Left cardiac atrium (tissue), 4 donors: ENCODE results near the gene TRA2A. TPM values are rescaled to one million over a fixed set of nuclear protein-coding genes. Genes with fewer than 3 reads are reported as not detected.
"Not testable (repeated sequence)": the region's sequence is repeated elsewhere in the genome, so short reads cannot be mapped to it uniquely, and the experiment has no call there.

Experiments
- ATAC-seq, 2 donors: fragments of 200-7000 bp; cut with Tn5 transposase; one replicate each; pipeline ENCODE4 v1.9.1; 2020; ENCODE audit warnings: mild to moderate bottlenecking in 2 of 2, moderate library complexity in 2 of 2
- DNase-seq: peaks from one replicate; pipeline ENCODE4 v3.0.0-alpha.2; 2020
- intact Hi-C, 2 donors: fragments of 100-400 bp; cut with DNase I; formaldehyde crosslinking; loops; one replicate each; pipeline versions ENCODE4 v1.14.1 to v1.15.1; 2022 to 2023
- long read RNA-seq: library from polyadenylated mRNA; unstranded; transcript quantifications from one replicate; pipeline ENCODE4 v2.0.0, GENCODE V29; 2021
- total RNA-seq, 2 donors: library from RNA; stranded (reverse); fragmentation: NEBNext Ultra II Directional; extraction: Animal tissue kit (Norgen Biotek cat#: 25700); gene quantifications; one replicate each; pipeline ENCODE4 v1.2.1, GENCODE V29; 2021
- donor health status: DM: no; HTN: yes; CAD: no.
- donor health status: DM: no; HTN: yes; CAD: no; lungs with severe emphysema.
- donor health status: DM: yes; HTN: yes; CAD: no.
- donor health status: Dilated cardiomyopathy.

The TRA2A gene
- 10 to 100 TPM; 33.1 to 39.7 TPM for total RNA-seq
- long read RNA-seq, transcript TRA2A-201 (8 exons, 1,845 nt), result major isoform, 17 of 25 reads
- long read RNA-seq, partial matches to known transcripts, result 0 of 25 reads
- long read RNA-seq, other reads (novel, unspliced or antisense), result 8 of 25 reads

DNA sequence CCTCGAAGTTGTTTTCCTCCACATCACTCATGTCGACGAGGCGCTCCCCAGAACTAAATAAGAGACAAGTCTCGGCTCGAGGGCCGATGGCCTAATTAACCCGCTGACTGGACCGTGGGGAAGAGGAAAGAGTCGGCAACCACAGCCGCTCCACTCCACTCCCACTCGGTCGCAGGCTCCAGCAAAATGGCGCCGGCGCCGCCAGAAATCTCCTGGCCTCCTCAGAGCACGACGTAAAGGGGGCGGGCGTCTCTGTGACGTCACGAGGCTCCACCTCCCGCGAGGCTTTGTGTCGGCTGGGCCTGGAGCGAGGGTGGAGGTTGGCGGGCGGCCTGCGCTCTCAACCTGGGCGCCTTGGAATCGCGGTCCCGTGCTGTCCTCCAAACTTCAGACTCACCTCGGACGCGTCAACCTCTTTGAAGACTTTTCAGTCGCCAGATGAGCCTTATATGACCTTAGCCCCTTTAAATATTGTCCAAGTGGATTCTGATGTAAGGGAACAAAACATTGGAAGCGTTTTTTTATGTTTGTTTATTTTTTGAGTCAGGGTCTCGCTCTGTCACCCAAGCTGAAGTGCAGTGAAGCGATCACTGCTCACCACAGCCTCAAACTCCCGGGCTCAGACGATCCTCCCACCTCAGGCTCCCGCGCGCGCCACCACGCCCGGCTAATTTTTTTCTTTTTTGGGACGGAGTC lies at the start of gene TRA2A:
Gene TRA2A, minus strand, starts transcription at position 188 of the 696 bp plus-strand sequence. Its CDS starts 157 bp downstream, at position 31.
- DNase-seq, result peak; percentile 98
- peak; percentile 98 to 99 for ATAC-seq
- intact Hi-C loops, result no loop called here

DNA sequence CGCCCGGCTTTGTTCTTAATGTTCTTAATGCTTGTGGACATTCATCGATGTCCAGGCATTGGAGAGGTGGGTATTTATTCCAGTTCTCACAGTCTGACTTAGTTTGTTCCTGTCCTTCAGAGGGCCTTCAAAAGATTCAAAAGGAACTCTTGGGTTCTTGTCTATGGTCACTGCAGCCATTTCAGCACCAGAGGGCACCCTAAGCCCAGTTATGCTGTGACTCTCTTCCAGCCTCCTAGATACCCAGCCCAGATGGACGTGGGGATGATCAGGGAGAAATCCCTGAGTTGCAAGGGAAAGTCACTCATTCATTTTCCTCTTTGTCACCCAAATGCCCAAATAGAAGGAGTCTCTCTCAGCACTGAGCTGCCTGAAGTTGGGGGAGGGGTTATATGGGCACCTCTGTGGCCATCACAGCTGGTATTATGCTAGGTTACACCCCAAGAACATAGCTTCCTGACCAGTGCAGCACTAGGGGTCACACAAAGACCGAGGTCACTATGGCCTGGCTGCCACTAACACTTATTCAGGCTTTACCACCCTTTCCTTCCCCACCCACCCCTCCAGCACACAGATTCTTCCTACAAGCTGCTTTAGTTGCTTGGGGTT lies 38.9 kb upstream of the TRA2A start:
- ATAC-seq, result peak; percentile 91 to 92

DNA sequence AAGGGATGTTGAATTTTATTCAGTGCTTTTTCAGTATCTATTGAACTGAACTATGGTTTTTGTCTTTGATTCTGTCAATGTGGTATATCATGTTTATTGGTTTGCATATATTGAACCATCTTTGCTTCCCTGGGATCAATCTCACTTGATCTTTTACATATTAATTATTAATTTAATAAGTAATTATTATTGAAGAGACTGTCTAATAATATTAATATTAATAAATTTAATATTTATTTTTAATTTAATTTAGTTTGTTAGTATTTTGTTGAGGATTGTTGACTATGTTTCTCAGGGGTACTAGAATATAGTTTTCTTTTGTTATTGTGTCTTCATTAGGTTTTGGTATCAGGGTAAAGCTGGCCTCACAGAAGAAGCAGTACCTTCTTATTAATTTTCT lies 26.5 kb upstream of the TRA2A start:
- ATAC-seq (no peak), DNase-seq (no peak)
- intact Hi-C loops, result no loop called here

More for the DNA sequence above, 38.9 kb upstream of the TRA2A start:
- intact Hi-C loops, result loop anchor here (5.0 to 10.0 kb wide), 2 partner anchors 142 to 1094 kb away; partner anchors contain the start of gene STK31 (in 1 of the 2)
- peak; percentile 73 for DNase-seq

DNA sequence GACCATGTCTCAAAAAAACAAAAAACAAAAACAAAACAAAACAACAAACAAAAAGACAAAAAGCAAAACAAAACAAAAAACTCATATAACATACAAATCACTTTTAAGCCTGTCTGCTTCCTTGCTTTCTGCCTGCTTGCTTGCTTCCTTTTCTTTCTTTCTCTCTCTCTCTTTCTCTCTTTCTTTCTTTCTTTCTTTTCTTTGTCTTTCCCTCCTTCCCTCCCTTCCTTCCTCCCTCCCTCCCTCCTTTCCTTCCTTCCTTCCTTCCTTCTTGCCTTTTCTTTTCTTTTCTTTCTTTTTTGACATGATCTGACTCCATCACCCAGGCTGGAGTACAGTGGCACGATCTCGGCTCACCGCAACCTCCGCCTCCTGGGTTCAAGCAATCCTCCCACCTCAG lies 15.9 kb upstream of the TRA2A start:
- no peak for ATAC-seq
- no peak for DNase-seq
- intact Hi-C loops, result no loop called here

DNA sequence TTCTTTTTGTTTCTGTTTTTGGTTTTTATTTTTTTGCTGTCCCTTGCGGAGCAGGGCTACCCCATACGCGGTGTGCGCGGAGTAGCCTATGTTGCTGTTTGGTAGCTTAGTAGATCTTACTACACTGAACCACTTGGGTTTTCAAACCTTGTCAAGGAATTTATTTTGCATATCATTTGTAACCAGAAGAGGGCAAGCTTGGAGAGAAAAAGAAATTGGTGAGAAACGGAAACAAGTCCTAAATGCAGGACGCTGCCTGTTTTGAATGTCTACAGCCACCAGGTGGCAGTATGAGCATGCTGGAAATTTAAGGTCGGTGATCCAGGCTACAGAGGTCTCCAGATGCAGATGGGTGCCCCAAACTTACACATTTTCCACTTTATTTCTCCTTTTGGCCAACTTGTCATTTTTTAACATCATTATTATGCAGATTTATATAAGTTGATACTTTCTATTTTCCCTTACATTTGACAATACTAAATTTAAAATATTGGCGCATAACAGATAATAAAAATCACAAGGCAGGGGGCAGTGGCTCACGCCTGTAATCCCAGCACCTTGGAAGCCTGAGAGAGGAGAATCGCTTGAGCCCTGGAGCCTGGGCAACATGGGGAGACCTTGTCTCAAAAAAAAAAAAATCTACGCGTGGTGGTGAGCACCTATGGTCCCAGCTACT lies 15.3 kb upstream of the TRA2A start:
- ATAC-seq (peak; percentile 87 to 91), DNase-seq (peak; percentile 63)
- intact Hi-C loops, result no loop called here

DNA sequence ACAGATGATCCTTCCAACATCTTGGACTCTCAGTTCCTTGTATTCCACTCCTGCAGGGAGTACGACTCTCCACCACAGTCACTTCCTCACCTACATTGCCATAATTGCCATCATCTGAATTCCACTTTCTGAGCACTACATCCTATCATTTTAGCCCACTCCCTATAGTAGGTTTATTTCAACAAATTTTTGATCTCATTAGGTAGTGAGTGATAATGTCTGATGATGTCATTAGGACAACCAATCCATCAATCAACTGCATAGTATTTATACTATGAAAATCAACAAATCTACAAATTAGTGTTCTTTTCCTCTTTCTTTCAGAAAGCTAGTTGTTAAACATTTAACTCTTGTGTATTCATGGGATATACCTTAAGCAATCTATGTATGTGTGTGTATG lies 13.7 kb upstream of the TRA2A start:
- intact Hi-C loops, result no loop called here
- ATAC-seq, result no peak
- DNase-seq, result no peak

DNA sequence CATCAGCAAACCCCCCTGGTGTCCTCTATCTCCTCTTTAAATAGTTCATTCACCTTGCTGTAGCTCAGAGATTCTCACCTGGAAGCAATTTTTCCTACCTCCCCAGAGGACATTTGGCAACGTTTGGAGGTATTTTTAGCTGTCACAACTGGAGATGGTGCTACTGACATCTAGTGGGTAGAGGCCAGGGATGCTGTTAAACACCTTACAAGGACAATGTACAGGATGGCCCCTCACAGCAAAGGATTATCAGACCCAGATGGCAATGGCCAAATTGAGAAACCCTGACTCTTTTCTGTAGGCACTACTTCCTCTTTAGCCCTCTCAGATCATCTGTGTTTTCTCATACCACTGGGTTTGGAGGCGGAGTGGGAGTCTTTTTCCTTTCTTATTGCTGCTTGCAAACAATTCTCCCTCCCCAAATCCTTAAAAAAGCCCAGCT lies 13.2 kb upstream of the TRA2A start:
- DNase-seq (no peak), ATAC-seq (no peak)
- intact Hi-C loops, result no loop called here

DNA sequence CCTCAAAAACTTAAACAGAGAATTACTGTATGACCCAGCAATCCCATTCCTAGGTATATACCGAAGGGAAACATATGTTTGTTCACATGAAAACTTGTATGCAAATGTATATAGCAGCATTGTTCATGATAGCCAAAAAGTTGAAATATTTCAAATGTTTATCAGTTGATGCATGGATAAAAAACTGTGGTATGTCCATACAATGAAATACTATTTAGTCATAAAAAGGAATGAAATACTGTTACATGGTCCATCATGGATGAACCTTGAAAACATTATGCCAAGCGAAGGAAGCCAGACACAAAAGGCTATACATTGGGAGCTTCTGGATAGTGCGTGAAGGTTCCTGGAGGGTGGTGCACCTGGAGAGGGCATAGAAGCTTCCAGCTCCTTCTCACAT lies 11.0 kb upstream of the TRA2A start:
- intact Hi-C loops, result no loop called here
- DNase-seq (no peak), ATAC-seq (no peak)

DNA sequence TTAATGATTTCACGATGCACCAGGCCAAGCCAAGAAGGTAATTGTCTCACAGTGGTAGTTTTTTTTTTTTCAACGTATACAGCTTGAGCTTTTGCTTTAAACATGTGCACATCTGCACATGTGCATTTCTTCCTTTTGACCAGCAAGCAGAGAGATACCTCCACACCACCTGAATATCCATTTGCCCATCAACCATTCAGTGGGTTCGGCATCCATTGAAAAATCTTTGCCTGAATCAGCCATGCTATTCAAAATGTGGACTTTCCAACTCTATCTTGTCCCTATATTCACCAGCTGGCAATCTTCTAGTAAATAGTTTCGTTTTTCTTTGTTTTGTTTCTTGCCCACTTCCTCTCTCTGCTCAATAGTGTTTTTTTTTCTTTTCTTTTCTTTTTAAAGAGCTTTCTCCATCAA lies 7.7 kb upstream of the TRA2A start:
- ATAC-seq (no peak), DNase-seq (no peak)
- intact Hi-C loops, result no loop called here

DNA sequence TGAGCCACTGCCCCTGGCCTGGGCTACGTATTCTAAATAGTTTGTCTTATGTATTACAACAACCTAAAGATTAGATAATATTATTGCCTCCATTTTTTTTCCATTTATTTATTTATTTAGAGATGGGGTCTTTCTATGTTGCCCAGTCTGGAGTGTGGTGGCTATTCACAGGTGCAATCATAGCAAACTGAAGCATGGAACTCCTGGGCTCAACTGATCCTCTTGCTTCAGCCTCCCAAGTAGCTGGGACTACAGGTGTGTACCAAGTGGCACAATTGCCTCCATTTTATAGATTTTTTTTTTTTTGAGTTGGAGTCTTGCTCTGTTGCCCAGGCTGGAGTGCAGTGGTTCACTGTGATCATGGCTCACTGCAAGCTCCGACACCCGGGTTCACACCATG lies 6.5 kb upstream of the TRA2A start:
- ATAC-seq, result no peak
- DNase-seq, result no peak
- intact Hi-C loops, result no loop called here

DNA sequence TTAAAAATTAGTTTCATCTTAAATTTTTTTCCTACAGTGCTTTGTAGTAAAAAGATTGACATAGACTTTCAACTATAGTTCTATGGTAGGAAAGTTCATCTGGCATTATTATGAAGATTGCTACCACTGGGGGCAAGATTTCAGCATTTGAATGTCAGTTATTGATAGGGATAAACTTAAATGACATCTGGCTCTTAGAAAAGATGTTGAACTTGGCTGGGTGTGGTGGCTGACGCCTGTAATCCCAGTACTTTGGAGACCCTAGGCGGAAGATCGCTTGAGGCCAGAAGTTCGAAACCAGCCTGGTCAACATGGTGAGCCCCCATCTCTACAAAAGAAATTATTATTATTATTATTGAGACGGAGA lies 1.4 kb upstream of the TRA2A start:
- DNase-seq (no peak), ATAC-seq (no peak)
- intact Hi-C loops, result no loop called here

DNA sequence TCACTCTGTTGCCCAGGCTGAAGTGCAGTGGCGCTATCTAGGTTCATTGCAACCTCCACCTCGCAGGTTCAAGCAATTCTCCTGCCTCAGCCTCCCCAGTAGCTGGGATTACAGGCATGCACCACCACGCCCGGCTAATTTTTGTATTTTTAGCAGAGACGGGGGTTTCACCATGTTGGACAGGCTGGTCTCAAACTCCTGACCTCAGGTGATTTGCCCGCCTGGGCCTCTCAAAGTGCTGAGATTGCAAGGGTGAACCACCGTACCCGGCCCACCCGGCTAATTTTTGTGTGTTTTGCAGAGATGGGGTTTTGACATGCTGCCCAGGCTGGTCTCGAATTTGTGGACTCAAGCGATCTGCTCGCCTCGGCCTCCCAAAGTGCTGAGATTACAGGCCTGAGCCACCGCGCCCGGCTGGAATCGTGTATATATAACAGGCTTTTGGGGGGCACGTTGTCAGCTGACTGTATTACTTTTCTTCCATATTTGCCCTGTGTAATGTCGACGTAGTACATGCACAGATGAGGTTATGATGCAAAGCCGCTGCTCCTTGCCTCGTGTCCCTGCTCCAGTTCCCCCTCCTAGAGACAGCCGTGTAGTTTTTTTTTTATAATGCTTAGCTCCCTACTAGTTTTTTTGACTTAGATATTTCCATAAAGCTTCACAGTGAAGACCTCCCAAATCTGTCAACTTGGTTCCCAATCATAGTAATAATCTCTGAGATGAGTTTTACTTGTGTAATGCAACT lies 883 bp upstream of the TRA2A start:
- intact Hi-C loops, result no loop called here
- peak; percentile 31 for DNase-seq
- no peak for ATAC-seq

DNA sequence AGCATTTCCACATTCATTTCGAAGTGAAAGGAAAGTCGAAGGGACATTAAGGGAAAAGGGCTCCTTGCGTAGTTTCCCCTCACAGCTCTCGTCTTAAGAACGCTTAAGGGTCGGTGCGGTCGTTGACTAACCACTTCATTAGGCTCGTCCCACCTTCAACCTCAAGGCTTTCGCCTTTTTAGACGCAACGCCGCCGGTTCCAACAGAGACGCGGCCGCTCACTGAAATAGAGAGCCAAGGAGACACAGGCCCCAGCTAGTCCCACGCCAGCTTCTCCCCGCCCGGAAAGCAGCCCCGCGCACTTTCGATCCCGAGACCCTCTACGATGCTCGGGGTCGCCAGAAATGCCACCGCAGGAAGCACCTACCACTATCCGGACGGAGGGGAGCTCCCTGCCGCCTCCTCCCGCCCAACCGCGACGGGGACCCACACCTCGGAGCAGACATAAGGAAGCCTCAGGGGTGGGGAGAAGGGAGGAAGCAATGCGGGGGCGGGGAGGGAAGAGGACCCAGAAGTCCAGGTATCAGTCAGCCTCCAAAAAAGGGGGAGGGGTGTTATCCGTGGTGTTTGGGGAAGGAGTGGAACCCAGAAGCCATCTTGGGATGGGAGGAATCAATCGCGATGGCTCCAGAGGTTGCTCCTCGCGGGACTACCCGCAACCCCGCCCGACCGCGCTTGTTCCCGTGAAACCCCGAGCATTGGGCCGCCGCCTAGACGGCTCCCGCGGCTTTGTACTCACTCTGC lies 559 bp downstream of the TRA2A start:
- ATAC-seq (peak; percentile 77 to 80), DNase-seq (no peak)
- intact Hi-C loops, result no loop called here

DNA sequence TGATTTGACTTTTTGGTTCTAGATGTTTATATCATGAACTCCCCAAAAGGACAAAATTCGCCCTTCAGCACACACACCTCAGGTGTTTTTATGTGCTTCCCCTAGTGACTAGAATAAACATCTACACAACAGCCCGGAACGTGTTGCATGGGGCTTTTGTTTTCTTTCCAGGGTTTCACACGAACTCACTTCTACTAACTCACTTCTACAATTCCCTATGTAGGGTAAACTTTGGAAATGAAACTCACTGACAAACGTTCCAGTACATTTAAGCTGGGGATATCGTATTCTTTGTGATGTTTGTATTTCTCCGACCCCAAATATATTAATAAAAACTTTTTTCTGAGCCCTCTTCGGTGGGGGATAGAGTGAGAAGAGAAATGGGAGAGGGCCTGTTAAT lies 1.4 kb downstream of the TRA2A start:
- intact Hi-C loops, result no loop called here
- DNase-seq, result no peak
- ATAC-seq, result no peak

DNA sequence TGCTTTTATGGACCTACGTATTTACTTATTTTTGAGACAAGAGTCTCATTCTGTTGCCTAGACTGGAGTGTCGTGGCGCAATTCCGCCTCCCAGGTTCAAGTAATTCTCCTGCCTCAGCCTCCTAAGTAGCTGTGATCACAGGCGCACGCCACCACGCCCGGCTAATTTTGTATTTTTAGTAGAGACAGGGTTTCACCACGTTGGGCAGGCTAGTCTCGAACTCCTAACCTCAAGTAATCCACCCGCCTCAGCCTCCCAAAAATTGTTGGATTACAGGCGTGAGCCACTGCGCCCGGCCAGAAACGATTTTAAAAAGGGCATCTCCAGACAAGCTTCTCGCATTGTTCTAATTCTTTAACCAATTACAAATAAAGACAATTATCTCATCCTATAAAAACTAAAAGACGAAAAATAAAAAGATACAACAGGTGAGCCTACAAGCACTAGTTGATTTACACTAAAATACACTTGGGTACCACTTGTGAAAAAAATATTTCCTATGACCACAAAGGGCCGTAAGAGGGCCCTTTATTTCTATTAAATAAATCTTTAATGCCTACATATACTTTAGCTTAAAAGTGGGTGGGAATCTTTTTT lies 2.4 kb downstream of the TRA2A start:
- ATAC-seq, result no peak
- intact Hi-C loops, result no loop called here
- no peak for DNase-seq

DNA sequence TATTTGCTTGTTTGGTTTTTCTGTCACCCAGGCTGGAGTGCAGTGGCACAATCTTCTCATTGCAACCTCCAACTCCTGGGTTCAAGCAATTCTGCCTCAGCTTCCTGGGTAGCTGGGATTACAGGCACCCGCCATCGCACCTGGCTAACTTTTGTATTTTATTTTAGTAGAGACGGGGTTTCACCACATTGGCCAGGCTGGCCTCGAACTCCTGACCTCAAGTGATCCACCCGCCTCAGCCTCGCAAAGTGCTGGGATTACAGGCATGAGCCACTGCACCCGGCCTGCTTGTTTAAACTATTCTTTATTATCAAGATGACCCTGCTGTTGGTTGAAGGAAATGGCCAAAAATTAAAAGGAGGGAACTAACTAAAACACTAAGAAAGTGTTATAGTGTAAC lies 6.2 kb downstream of the TRA2A start:
- ATAC-seq, intact Hi-C loops, DNase-seq: not testable (repeated sequence)

DNA sequence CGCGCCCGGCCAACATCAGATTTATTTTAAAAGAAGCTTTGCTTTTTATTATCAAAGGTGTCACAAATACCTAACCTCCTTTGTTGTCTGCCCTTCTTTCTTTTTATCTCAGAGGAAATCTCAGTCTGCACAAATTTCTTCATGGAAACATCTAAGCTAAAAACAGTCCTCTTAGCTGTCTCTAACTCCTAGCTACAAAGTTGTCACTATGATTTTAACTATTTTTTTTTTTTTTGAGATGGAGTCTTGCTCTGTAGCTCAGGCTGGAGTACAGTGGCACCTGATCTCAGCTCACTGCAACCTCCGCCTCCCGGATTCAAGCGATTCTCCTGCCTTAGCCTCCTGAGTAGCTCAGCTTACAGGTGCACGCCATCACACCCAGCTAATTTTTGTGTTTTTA lies 7.3 kb downstream of the TRA2A start:
- ATAC-seq (no peak), DNase-seq (no peak)
- intact Hi-C loops, result no loop called here

DNA sequence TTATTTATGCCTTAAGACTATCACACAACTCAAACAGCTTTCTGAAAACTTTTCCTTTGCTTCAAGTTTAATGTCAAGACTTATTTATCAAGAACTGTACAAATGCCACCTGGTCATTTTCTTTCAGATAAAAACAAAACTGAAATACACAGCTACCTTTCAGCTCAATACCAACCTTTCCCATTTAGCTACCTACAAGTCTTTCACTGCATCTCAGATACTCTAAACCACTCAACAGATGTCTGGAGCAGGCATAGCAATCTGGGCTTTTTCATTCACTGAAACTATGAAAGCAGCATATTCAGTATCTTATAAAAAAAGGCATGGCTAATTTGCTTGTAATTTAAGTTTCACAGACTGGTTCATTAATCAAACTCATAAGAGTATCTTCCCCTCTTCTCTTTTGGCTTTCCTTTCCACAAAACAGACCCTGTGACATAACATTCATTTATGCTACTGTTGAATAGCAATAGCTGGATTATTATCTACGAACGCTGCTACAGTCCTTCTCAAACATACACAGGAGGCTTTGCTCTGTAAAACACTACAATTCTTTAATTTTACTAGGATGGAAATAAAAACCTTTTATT lies 8.2 kb downstream of the TRA2A start:
- intact Hi-C loops, result no loop called here
- DNase-seq (no peak), ATAC-seq (no peak)
